ENCODE results near the gene ARMH3. TPM values are rescaled to one million over a fixed set of nuclear protein-coding genes. Genes with fewer than 3 reads are reported as not detected.

Gene ARMH3
- total and polyA plus RNA-seq, 4 donors, result 14.7 to 23.7 (median 20.6) TPM

- Histone ChIP-seq H3K36me3 (ENCODE audit: control insufficient read depth in 4 of 4, insufficient read depth in 4 of 4, low read length in 4 of 4) (peaks cover 0 to 4% (median 0%) of the 10 kb centered on the region in 4 donors), H3K27me3 (ENCODE audit: control insufficient read depth in 3 of 3, insufficient read depth in 3 of 3, low read length in 2 of 3) (no peaks in the 10 kb centered on the region), H3K27ac (ENCODE audit: low read depth in 1 of 2, low read length in 1 of 2) (peak overlapping the region in 1 of 2 donors; percentile 92), H3K9ac (ENCODE audit: insufficient read depth in 1 of 2, low read length in 2 of 2) (no peak overlapping the region), H3K4me3 (no peak overlapping the region), H3K9me3 (ENCODE audit: control insufficient read depth in 4 of 4, insufficient read depth in 3 of 4, low read length in 3 of 4) (no peaks in the 10 kb centered on the region), H3K4me1 (ENCODE audit: control insufficient read depth in 5 of 5, insufficient read depth in 5 of 5, low read length in 5 of 5) (peaks cover 0 to 36% (median 19%) of the 10 kb centered on the region in 5 donors)
- 60 to 61% methylated on average over 3 of the region's 3 CpGs for WGBS, 2 donors
- TF ChIP-seq, protein P1, sequence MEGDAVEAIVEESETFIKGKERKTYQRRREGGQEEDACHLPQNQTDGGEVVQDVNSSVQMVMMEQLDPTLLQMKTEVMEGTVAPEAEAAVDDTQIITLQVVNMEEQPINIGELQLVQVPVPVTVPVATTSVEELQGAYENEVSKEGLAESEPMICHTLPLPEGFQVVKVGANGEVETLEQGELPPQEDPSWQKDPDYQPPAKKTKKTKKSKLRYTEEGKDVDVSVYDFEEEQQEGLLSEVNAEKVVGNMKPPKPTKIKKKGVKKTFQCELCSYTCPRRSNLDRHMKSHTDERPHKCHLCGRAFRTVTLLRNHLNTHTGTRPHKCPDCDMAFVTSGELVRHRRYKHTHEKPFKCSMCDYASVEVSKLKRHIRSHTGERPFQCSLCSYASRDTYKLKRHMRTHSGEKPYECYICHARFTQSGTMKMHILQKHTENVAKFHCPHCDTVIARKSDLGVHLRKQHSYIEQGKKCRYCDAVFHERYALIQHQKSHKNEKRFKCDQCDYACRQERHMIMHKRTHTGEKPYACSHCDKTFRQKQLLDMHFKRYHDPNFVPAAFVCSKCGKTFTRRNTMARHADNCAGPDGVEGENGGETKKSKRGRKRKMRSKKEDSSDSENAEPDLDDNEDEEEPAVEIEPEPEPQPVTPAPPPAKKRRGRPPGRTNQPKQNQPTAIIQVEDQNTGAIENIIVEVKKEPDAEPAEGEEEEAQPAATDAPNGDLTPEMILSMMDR (IDR thresholded peaks at IDR 0.05; ENCODE audit: control extremely low read depth, extremely low read depth), result no peak
- peak; percentile 34 for ATAC-seq (ENCODE audit: insufficient read depth, low FRiP score)
- peak in 2 of 3 donors; percentile 42 to 70 for DNase-seq
Observed at GRCh38 chr10:101939008-101939648, 116.8 kb downstream of the ARMH3 start.

DNA sequence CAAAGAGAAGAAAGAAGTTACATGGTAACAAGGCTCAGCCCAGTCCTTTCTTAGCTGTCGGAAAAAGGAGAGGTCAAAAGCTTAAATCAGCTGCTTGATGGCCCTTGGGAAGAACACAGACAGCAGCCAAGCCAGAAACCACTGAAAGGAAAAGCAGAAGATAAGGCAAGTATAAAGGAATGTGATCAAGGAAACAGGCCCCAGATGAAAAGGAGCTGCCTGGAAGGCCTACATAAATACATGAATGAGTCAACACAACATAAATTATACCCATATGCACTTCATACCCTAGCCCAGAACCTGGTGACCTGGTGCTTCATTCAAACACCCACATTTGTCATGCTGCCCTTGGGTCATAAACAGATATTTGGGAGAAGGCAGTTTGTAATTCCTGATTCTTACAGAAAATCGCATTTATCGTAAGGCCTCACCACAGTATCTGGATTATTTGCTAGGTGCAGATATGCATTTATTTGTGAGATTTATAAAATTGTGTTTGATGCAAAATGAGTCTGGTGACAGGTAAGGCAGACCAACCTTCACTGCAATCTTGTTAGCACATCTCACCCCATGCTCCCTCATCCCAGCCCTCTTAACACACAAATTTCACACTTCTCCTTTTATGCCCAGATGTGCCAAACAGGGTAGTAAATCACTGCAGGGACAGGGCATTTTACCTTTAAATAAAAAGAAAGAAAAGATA lies 117.5 kb downstream of the ARMH3 start:
- Histone ChIP-seq H3K27ac (ENCODE audit: low read depth in 1 of 2, low read length in 1 of 2) (peak overlapping the region; percentile 7 to 92), H3K9ac (ENCODE audit: insufficient read depth in 1 of 2, low read length in 2 of 2) (peak overlapping the region in 1 of 2 donors; percentile 49), H3K4me3 (no peak overlapping the region), H3K36me3 (ENCODE audit: control insufficient read depth in 4 of 4, insufficient read depth in 4 of 4, low read length in 4 of 4) (peaks cover 0 to 4% (median 1%) of the 10 kb centered on the region in 4 donors), H3K9me3 (ENCODE audit: control insufficient read depth in 4 of 4, insufficient read depth in 3 of 4, low read length in 3 of 4) (no peaks in the 10 kb centered on the region), H3K4me1 (ENCODE audit: control insufficient read depth in 5 of 5, insufficient read depth in 5 of 5, low read length in 5 of 5) (peaks cover 0 to 41% (median 19%) of the 10 kb centered on the region in 5 donors), H3K27me3 (ENCODE audit: control insufficient read depth in 3 of 3, insufficient read depth in 3 of 3, low read length in 2 of 3) (no peaks in the 10 kb centered on the region)
- WGBS, 2 donors, result 79 to 90% methylated on average over 3 of the region's 3 CpGs
- DNase-seq, result peak in 1 of 3 donors; percentile 29
- no peak for ATAC-seq (ENCODE audit: insufficient read depth, low FRiP score)
- TF ChIP-seq, protein P1 (IDR thresholded peaks at IDR 0.05; ENCODE audit: control extremely low read depth, extremely low read depth), result no peak

DNA sequence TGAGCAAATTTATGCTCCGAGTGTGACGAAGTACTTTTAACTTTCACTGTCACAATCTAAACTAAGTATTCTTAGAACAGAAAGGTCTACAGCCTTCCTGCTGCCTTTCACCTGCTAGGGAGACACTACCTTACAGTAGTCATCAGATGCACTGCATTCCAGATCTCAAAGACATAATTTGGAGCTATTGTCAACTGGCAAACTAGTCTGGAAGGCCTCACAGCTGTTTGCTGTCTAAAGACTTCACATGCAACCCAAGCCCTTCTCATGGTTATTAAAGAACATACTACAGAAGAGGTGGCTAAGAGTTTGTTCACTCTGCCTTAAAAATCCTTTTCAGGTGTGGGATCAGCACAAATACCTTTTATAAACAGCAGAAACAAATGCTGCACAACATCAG lies 120.5 kb downstream of the ARMH3 start:
- DNase-seq (no peak), ATAC-seq (ENCODE audit: insufficient read depth, low FRiP score) (no peak)
- TF ChIP-seq, protein P1 (IDR thresholded peaks at IDR 0.05; ENCODE audit: control extremely low read depth, extremely low read depth), result no peak
- peaks cover 0 to 30% (median 19%) of the 10 kb centered on the region in 5 donors for H3K4me1 ChIP-seq (ENCODE audit: control insufficient read depth in 5 of 5, insufficient read depth in 5 of 5, low read length in 5 of 5)
- peak overlapping the region in 1 of 2 donors; percentile 79 for H3K27ac ChIP-seq (ENCODE audit: low read depth in 1 of 2, low read length in 1 of 2)
- no peaks in the 10 kb centered on the region for H3K27me3 ChIP-seq (ENCODE audit: control insufficient read depth in 3 of 3, insufficient read depth in 3 of 3, low read length in 2 of 3)
- WGBS, 2 donors, result 82 to 97% methylated on average over 2 of the region's 2 CpGs
- H3K36me3 ChIP-seq (ENCODE audit: control insufficient read depth in 4 of 4, insufficient read depth in 4 of 4, low read length in 4 of 4), result peaks cover 0 to 5% (median 1%) of the 10 kb centered on the region in 4 donors
- H3K4me3 ChIP-seq, result no peak overlapping the region
- H3K9ac ChIP-seq (ENCODE audit: insufficient read depth in 1 of 2, low read length in 2 of 2), result no peak overlapping the region
- no peaks in the 10 kb centered on the region for H3K9me3 ChIP-seq (ENCODE audit: control insufficient read depth in 4 of 4, insufficient read depth in 3 of 4, low read length in 3 of 4)

Data from lung (tissue), 12 donors.